GM12892 (cell line): ENCODE data around the gene PRDM16.

Experiments used
- POLR2A ChIP-seq: IDR thresholded peaks from 2 replicates; pipeline ENCODE4 v1.6.1; 2011; ENCODE audit warnings: low read depth, low read length, control low read depth
- POLR2AphosphoS5 ChIP-seq: IDR thresholded peaks from 2 replicates; pipeline ENCODE4 v1.6.1; 2011; ENCODE audit warnings: low read depth, low read length, control low read depth
- TAF1 ChIP-seq: IDR thresholded peaks from 2 replicates; pipeline ENCODE4 v1.6.1; 2011; ENCODE audit warnings: low read depth, mild to moderate bottlenecking, control low read depth, low read length, borderline replicate concordance

DNA sequence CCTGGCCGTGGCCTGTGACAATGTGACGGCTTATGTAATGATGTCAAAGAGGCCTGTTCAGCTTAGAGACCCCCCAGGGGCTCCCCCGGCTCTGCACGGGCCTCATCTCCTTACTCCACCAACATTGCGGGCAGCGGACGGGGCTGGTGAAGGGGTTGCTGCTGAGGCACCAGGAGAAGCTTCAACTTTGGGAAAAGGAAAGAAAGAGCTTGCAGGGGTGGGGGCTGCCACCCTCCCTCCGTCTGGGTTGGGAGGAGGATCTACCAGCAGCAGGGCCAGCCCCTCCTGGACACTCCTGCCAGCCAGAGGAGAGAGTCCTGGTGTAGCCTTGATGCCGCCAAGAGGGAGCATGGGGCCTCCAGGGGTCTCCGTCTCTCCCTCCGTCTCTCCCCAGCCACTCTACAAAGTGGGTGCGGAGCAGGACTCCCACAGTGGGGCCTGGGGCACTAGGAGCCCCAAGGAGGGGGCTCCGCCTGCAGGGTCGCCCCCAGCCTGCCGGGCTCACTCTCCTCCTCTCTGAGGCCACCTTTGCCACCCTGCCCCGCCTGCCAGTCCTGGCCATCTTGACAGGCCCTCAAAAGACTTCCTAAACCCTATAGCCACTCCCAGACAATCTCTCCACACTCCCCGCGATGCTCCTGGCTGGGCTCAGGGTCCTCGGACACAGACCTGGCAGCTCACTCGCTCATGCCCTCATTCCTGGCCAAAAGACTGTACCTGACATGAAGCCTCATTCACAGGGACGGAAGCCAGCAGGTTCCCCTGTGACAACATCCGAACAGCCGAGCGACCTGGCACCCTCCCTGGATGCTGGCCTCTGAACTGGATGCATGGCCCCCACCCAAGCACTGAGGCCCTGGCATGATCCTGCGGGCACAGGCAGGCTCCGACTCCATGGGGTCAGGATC lies 255.0 kb downstream of the PRDM16 start:
- TF ChIP-seq POLR2A (no peak), POLR2AphosphoS5 (no peak), TAF1 (no peak)
